Ishikawa (cell line): Measurements from ENCODE around the gene BPNT1.

ENCODE experiments used
- CEBPB ChIP-seq: IDR thresholded peaks from 2 replicates; pipeline ENCODE4 v1.6.1; 2012
- EP300 ChIP-seq: IDR thresholded peaks from 2 replicates; pipeline ENCODE4 v1.6.1; 2012; ENCODE audit warnings: borderline replicate concordance
- FOXM1 ChIP-seq: IDR thresholded peaks from 2 replicates; pipeline ENCODE4 v1.6.1; 2012; ENCODE audit warnings: low read depth, borderline replicate concordance
- MAX ChIP-seq: IDR thresholded peaks from 2 replicates; pipeline ENCODE4 v1.6.1; 2012
- REST ChIP-seq: IDR thresholded peaks from 2 replicates; pipeline ENCODE4 v1.6.1; 2012; ENCODE audit warnings: low read depth, mild to moderate bottlenecking
- USF1 ChIP-seq: IDR thresholded peaks from 2 replicates; pipeline ENCODE4 v1.6.1; 2012
- YY1 ChIP-seq: IDR thresholded peaks from 2 replicates; pipeline ENCODE4 v1.6.1; 2012; ENCODE audit warnings: low read depth

GRCh38 chr1:220121791-220122530 lies 32.4 kb upstream of the BPNT1 start:
- TF ChIP-seq REST (no peak), EP300 (no peak), CEBPB (no peak), FOXM1 (no peak), YY1 (no peak), USF1 (no peak), MAX (no peak)
